Stomach (tissue), 4 donors: Measurements from ENCODE around the gene ADRB1.

Experiments used
- CTCF ChIP-seq, 7 experiments: fragments of 450-650 bp in 4 of 7; fragments of 200-600 bp in 3 of 7; sonication (generic) in 3 of 7; IDR thresholded peaks; one replicate each; pipeline ENCODE4 v1.5.1; 2016 to 2019; ENCODE audit warnings: antibody characterized with exemption in 7 of 7, control low read depth in 2 of 7, mild to moderate bottlenecking in 1 of 7
- EP300 ChIP-seq: sonication (generic); formaldehyde crosslinking; IDR thresholded peaks from one replicate; pipeline ENCODE4 v1.6.1; 2017; ENCODE audit warnings: antibody characterized with exemption
- POLR2A ChIP-seq, 4 donors: fragments of 450-650 bp; IDR thresholded peaks; one replicate each; pipeline ENCODE4 v1.6.1; 2016; ENCODE audit warnings: antibody characterized with exemption in 4 of 4, control low read depth in 2 of 4, mild to moderate bottlenecking in 1 of 4, moderate library complexity in 1 of 4
- POLR2AphosphoS5 ChIP-seq, 3 donors: sonication (generic); formaldehyde crosslinking; IDR thresholded peaks; one replicate each; pipeline ENCODE4 v1.6.1; 2016; ENCODE audit warnings: antibody characterized with exemption in 3 of 3

GRCh38 chr10:114017271-114017670, 26.4 kb upstream of the ADRB1 start:
- no peak for TF ChIP-seq EP300
- no peak for TF ChIP-seq POLR2A (IDR thresholded peaks at IDR 0.05)
- TF ChIP-seq CTCF (IDR thresholded peaks at IDR 0.05) = no peak
- TF ChIP-seq POLR2AphosphoS5 (IDR thresholded peaks at IDR 0.05) = no peak
